OCI-LY7 (cell line): ENCODE results near the gene CCDC192. TPM values are rescaled to one million over a fixed set of nuclear protein-coding genes. Genes with fewer than 3 reads are reported as not detected.

Experiments used
- BruUV-seq: library from RNA; stranded (reverse); fragments of 400-500 nt; replicated peaks from 2 replicates; lab custom pipeline; 2021; lab: Mats Ljungman, UMichigan
- CTCF ChIA-PET: fragments of 300-600 bp; sonication (Branson Sonifier 250); formaldehyde crosslinking; loops from one replicate; lab custom pipeline; 2022; ENCODE audit warnings: antibody characterized with exemption; ENCODE audit not compliant: unreplicated experiment; lab: Charles Lee
- POLR2A ChIA-PET: fragments of 300-600 bp; sonication (Branson Sonifier 250); formaldehyde crosslinking; loops from one replicate; lab custom pipeline; 2022; ENCODE audit warnings: antibody characterized with exemption; lab: Charles Lee
- DNase-seq: peaks from one replicate; pipeline ENCODE4 v3.0.0-alpha.2; 2015; ENCODE audit warnings: low spot score
- H2AFZ ChIP-seq: fragments of 200-600 bp; sonication (generic), shearing (Covaris generic); 2 replicates; pipeline ENCODE4 v1.6.1; 2014; ENCODE audit warnings: mild to moderate bottlenecking, antibody characterized with exemption, low read length, moderate library complexity
- H3K27ac ChIP-seq: fragments of 200-600 bp; sonication (generic); 2 replicates; pipeline ENCODE4 v1.5.1; 2014; ENCODE audit warnings: mixed run types, low read depth, mild to moderate bottlenecking, moderate library complexity, low read length, inconsistent platforms; ENCODE audit not compliant: poor library complexity, severe bottlenecking
- H3K36me3 ChIP-seq: fragments of 200-600 bp; sonication (generic); 2 replicates; pipeline ENCODE4 v1.6.1; 2014; ENCODE audit warnings: mild to moderate bottlenecking, antibody characterized with exemption, low read length, moderate library complexity, mixed read lengths; ENCODE audit not compliant: insufficient read depth
- H3K4me1 ChIP-seq: fragments of 200-600 bp; sonication (generic); 2 replicates; pipeline ENCODE4 v1.5.1; 2014; ENCODE audit warnings: mild to moderate bottlenecking, low read length; ENCODE audit not compliant: insufficient read depth, poor library complexity, severe bottlenecking
- H3K4me2 ChIP-seq: fragments of 200-600 bp; sonication (generic); 2 replicates; pipeline ENCODE4 v1.6.1; 2014; ENCODE audit warnings: mild to moderate bottlenecking, low read length
- H3K4me3 ChIP-seq: fragments of 200-600 bp; sonication (generic); 2 replicates; pipeline ENCODE4 v1.5.1; 2014; ENCODE audit warnings: mild to moderate bottlenecking, low read depth, low read length; ENCODE audit not compliant: poor library complexity, severe bottlenecking
- H3K79me2 ChIP-seq: fragments of 200-600 bp; sonication (generic); 2 replicates; pipeline ENCODE4 v1.6.1; 2016; ENCODE audit warnings: low read depth, mild to moderate bottlenecking, low read length, moderate library complexity, mixed read lengths; ENCODE audit not compliant: insufficient read depth
- H3K9me2 ChIP-seq: fragments of 200-600 bp; sonication (generic); 2 replicates; pipeline ENCODE4 v1.6.1; 2016; ENCODE audit warnings: mild to moderate bottlenecking, low read length, mixed read lengths; ENCODE audit not compliant: insufficient read depth
- H3K9me3 ChIP-seq: fragments of 200-600 bp; sonication (generic); 2 replicates; pipeline ENCODE4 v1.6.1; 2014; ENCODE audit warnings: mild to moderate bottlenecking, mixed run types, low read length, mixed read lengths
- H4K20me1 ChIP-seq: fragments of 200-600 bp; sonication (generic); 2 replicates; pipeline ENCODE4 v1.6.1; 2014; ENCODE audit warnings: mild to moderate bottlenecking, antibody characterized with exemption, low read length, moderate library complexity, mixed read lengths; ENCODE audit not compliant: insufficient read depth
- EZH2phosphoT487 ChIP-seq: fragments of 200-600 bp; sonication (generic); IDR thresholded peaks from 2 replicates; pipeline ENCODE4 v1.6.1; 2018; ENCODE audit warnings: low read depth, borderline replicate concordance, mild to moderate bottlenecking, mixed run types, antibody characterized with exemption, low read length, moderate library complexity, mixed read lengths
- intact Hi-C: fragments of 100-400 bp; cut with micrococcal nuclease; formaldehyde crosslinking; loops from one replicate; pipeline ENCODE4 v1.10.0; 2022; ENCODE audit not compliant: unreplicated experiment
- total RNA-seq, 2 experiments: library from RNA; depleted of rRNA in 1 of 2; stranded (reverse); fragments of >200 nt in 1 of 2; shearing (Covaris generic) in 1 of 2; gene quantifications; 2 replicates each; pipeline ENCODE4 v1.2.3, GENCODE V29; 2014 to 2022
- TF ChIP-seq, protein P1 (sequence below): fragments of 200-600 bp; sonication (generic); conservative IDR thresholded peaks from 2 replicates; pipeline ENCODE4 v1.5.1; 2014; ENCODE audit warnings: mild to moderate bottlenecking, antibody characterized with exemption, low read length, moderate library complexity, mixed read lengths

The CCDC192 gene
- total RNA-seq, 2 experiments from 2014 or later, result not detected

DNA sequence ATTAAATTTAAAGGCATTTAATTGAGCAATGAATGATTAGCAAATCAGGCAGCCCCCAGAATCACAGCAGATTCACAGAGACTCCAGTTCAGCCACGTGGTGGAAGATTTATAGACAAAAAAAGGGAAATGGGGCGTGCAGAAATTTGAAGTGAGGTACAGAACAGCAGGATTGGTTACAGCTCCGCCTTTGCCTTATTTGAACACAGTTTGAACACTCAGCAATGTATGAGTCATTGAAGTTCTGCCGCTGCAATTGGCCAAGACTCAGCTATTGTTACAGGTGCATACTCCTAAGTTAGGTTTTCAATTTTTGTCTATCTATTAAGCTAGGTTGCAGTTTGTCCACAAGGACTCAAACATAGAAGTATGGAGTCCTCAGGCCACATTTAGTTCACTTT lies 222.7 kb downstream of the CCDC192 start:
- POLR2A ChIA-PET, result interaction anchor here (0.6 to 1.4 kb wide), 3 partner anchors 15 to 739 kb away, joined by 3 read pairs; no protein-coding TSS in a partner anchor
- CTCF ChIA-PET, result no interaction called here
- BruUV-seq, result no TSS peak

DNA sequence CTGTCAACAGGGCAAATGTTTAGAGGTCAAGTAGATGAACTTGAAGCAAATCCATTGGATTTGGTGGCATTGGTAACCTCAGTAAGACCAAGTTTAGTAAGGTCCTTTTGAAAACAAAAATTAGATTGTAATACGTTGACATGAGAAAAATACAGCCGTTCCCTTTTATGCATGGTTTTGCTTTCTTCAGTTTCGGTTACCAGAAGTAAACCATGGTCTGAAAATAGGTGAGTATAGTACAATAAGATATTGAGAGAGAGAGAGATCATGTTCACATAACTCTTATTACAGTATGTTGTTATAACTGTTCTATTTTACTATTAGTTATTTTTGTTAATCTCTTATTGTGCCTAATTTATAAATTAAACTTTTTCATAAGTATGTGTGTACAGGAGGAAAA lies 223.8 kb downstream of the CCDC192 start:
- no peak overlapping the region for H2AFZ ChIP-seq
- POLR2A ChIA-PET, result interaction anchor here (0.7 to 1.4 kb wide), 2 partner anchors 16 to 626 kb away, joined by 3 to 5 read pairs; no protein-coding TSS in a partner anchor
- no peaks in the 10 kb centered on the region for H3K36me3 ChIP-seq
- H3K27ac ChIP-seq, result no peak overlapping the region
- no peak overlapping the region for H3K4me3 ChIP-seq
- no peaks in the 10 kb centered on the region for H3K79me2 ChIP-seq
- no peaks in the 10 kb centered on the region for H3K9me3 ChIP-seq
- H3K9me2 ChIP-seq, result no peaks in the 10 kb centered on the region
- TF ChIP-seq EZH2phosphoT487, result no peak
- TF ChIP-seq, protein P1, sequence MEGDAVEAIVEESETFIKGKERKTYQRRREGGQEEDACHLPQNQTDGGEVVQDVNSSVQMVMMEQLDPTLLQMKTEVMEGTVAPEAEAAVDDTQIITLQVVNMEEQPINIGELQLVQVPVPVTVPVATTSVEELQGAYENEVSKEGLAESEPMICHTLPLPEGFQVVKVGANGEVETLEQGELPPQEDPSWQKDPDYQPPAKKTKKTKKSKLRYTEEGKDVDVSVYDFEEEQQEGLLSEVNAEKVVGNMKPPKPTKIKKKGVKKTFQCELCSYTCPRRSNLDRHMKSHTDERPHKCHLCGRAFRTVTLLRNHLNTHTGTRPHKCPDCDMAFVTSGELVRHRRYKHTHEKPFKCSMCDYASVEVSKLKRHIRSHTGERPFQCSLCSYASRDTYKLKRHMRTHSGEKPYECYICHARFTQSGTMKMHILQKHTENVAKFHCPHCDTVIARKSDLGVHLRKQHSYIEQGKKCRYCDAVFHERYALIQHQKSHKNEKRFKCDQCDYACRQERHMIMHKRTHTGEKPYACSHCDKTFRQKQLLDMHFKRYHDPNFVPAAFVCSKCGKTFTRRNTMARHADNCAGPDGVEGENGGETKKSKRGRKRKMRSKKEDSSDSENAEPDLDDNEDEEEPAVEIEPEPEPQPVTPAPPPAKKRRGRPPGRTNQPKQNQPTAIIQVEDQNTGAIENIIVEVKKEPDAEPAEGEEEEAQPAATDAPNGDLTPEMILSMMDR, result no peak
- no peak for DNase-seq
- H3K4me2 ChIP-seq, result no peak overlapping the region
- BruUV-seq, result no TSS peak
- CTCF ChIA-PET, result no interaction called here
- intact Hi-C loops, result no loop called here
- H3K4me1 ChIP-seq, result no peaks in the 10 kb centered on the region
- H4K20me1 ChIP-seq, result no peaks in the 10 kb centered on the region

More for the DNA sequence above, 222.7 kb downstream of the CCDC192 start:
- TF ChIP-seq, protein P1, result no peak
- TF ChIP-seq EZH2phosphoT487, result no peak
- Histone ChIP-seq H3K4me3 (no peak overlapping the region), H3K9me3 (no peaks in the 10 kb centered on the region), H3K79me2 (no peaks in the 10 kb centered on the region), H3K36me3 (no peaks in the 10 kb centered on the region), H3K9me2 (no peaks in the 10 kb centered on the region), H3K4me2 (no peak overlapping the region), H3K4me1 (no peaks in the 10 kb centered on the region), H4K20me1 (no peaks in the 10 kb centered on the region), H3K27ac (no peak overlapping the region), H2AFZ (no peak overlapping the region)
- no peak for DNase-seq
- intact Hi-C loops, result no loop called here

DNA sequence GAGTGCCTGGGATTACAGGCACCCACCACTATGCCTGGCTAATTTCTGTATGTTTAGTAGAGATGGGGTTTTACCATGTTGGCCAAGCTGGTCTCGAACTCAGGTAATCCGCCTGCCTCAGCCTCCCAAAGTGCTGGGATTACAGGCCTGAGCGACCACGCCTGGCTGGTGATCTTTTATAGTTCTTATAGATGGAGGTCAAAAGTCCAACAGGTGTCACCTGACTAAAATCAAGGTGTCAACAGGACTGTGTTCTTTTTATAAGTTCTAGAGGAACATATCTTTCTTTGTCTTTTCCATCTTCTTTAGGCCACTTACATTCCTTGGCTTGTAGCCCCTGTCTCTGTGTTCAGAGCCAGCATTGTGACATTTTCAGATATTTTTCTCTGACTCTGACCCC lies 224.9 kb downstream of the CCDC192 start:
- H3K4me3 ChIP-seq, result no peak overlapping the region
- H3K4me2 ChIP-seq, result no peak overlapping the region
- no peak overlapping the region for H2AFZ ChIP-seq
- POLR2A ChIA-PET, result interaction anchor here (0.7 kb wide), 1 partner anchor 289 kb away, joined by 3 read pairs; no protein-coding TSS in a partner anchor
- CTCF ChIA-PET, result no interaction called here
- TF ChIP-seq EZH2phosphoT487, result no peak
- TF ChIP-seq, protein P1, result no peak
- no peaks in the 10 kb centered on the region for H3K9me2 ChIP-seq
- no peaks in the 10 kb centered on the region for H4K20me1 ChIP-seq
- intact Hi-C loops, result no loop called here
- no peaks in the 10 kb centered on the region for H3K9me3 ChIP-seq
- H3K4me1 ChIP-seq, result no peaks in the 10 kb centered on the region
- H3K36me3 ChIP-seq, result no peaks in the 10 kb centered on the region
- no peaks in the 10 kb centered on the region for H3K79me2 ChIP-seq
- no TSS peak for BruUV-seq
- DNase-seq, result no peak
- H3K27ac ChIP-seq, result no peak overlapping the region
